Gastroesophageal sphincter (tissue), 3 donors: ENCODE measurements around the gene XPNPEP1.

Source experiments
- CTCF ChIP-seq, 4 experiments: fragments of 200-600 bp in 2 of 4; fragments of 450-650 bp in 2 of 4; sonication (generic) in 1 of 4; IDR thresholded peaks; one replicate each; pipeline ENCODE4 v1.5.1; 2017 to 2019; ENCODE audit warnings: antibody characterized with exemption in 4 of 4, mild to moderate bottlenecking in 2 of 4, moderate library complexity in 2 of 4
- POLR2A ChIP-seq, 2 donors: fragments of 450-650 bp; IDR thresholded peaks; one replicate each; pipeline ENCODE4 v1.6.1; 2017; ENCODE audit warnings: antibody characterized with exemption in 2 of 2, mild to moderate bottlenecking in 2 of 2, moderate library complexity in 1 of 2

DNA sequence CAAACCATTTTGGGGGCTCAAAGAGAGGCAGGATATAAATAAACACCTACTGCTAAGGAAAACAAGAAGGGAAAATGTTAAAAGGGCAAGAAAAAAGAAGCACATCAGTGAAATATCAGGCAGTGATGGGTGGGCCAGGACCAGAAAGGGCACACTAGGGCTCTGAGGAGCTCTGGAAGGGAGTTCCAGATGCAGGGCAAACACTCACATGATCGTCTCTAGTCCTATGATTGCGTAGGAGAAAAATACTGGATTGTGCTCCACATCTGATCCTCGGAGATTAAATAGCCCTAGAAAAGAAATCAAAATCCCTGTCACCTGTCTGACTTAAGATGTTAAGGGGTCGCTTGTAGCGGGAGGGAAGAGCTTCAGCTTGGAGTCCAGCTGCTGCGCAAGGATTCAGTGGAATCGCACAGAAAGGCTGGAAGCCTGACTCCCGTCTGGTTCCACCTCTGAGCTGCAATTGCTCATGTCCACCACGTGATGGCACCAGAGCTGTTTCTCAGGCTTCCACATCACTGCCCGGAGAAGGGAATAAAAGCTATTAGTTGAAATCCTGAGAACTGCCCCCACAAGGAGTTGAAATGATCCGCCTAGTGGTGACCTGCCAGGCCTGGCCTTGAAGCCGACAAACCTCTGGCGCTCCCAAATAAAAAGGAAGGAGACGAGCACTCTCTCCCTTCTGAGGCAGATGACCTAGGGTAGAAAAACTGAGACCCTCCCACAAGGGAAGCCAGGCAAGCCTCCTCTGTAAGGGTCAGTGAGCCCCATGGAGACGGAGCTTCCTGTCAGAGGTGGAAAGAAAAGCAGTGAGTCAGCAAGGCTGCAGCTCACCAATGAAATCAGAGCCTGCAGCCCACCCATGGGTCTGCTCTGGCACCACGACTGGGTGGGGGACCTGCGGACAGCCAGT is 39.2 kb downstream of the XPNPEP1 start:
- peak; percentile 95 to 98 (median 96) for TF ChIP-seq CTCF (IDR thresholded peaks at IDR 0.05)
- no peak for TF ChIP-seq POLR2A (IDR thresholded peaks at IDR 0.05)
